ENCODE results near the gene FAM20A.

- TF ChIP-seq CTCF (IDR thresholded peaks at IDR 0.05 in 2 of 3, conservative IDR thresholded peaks at IDR 0.05 in 1 of 3; ENCODE audit: borderline replicate concordance in 1 of 3, insufficient read depth in 1 of 3, low read depth in 2 of 3, low read length in 2 of 3) (no peak), EZH2 (IDR thresholded peaks at IDR 0.05) (no peak)
Observed at GRCh38 chr17:68556551-68556950, 44.6 kb downstream of the FAM20A start.

Measured in HCT116 (cell line).